GM23338 (cell line): Measurements from ENCODE around the gene DDX27.

Experiments
- CTCF ChIP-seq, 2 experiments: fragments of 200-600 bp in 1 of 2; sonication (generic) in 1 of 2; conservative IDR thresholded peaks; 2 replicates each; pipeline versions ENCODE4 v1.5.1 to v1.6.1; 2016 to 2017; ENCODE audit warnings: antibody characterized with exemption in 2 of 2, low read depth in 2 of 2, mild to moderate bottlenecking in 2 of 2, moderate library complexity in 1 of 2
- ETS1 ChIP-seq: IDR thresholded peaks from 2 replicates; pipeline ENCODE4 v1.6.1; 2016; ENCODE audit warnings: antibody characterized with exemption
- EZH2 ChIP-seq: fragments of 200-600 bp; sonication (generic); IDR thresholded peaks from one replicate; pipeline ENCODE4 v1.8.0; 2017; ENCODE audit warnings: antibody characterized with exemption, mild to moderate bottlenecking, low read depth; ENCODE audit not compliant: unreplicated experiment
- EZH2phosphoT487 ChIP-seq: fragments of 200-600 bp; sonication (generic); IDR thresholded peaks from one replicate; pipeline ENCODE4 v1.8.1; 2018; ENCODE audit warnings: antibody characterized with exemption; ENCODE audit not compliant: unreplicated experiment
- POLR2AphosphoS5 ChIP-seq: IDR thresholded peaks from 2 replicates; pipeline ENCODE4 v1.6.1; 2016; ENCODE audit warnings: antibody characterized with exemption, low read depth
- REST ChIP-seq: IDR thresholded peaks from one replicate; pipeline ENCODE4 v1.6.1; 2018; ENCODE audit warnings: antibody characterized with exemption; ENCODE audit not compliant: unreplicated experiment
- ZNF331 ChIP-seq: fragments of 250-450 bp; sonication (Bioruptor Pico); IDR thresholded peaks from 2 replicates; pipeline ENCODE4 v1.5.0; 2020; ENCODE audit warnings: low read depth, mild to moderate bottlenecking, moderate library complexity

- TF ChIP-seq EZH2 = no peak
- TF ChIP-seq EZH2phosphoT487 = no peak
- no peak for TF ChIP-seq CTCF (conservative IDR thresholded peaks at IDR 0.05; ENCODE audit: low read depth in 2 of 2)
- TF ChIP-seq ETS1 = no peak
- no peak for TF ChIP-seq POLR2AphosphoS5
- no peak for TF ChIP-seq ZNF331 (CRISPR knock-in tag)
- no peak for TF ChIP-seq REST
Measured at GRCh38 chr20:49285813-49286494, 66.7 kb downstream of the DDX27 start.
